Neural progenitor cell (in vitro differentiated cells): Measurements from ENCODE around the gene MED28.

ENCODE experiments used
- EZH2 ChIP-seq: fragments of 200-600 bp; sonication (generic); IDR thresholded peaks from 2 replicates; pipeline ENCODE4 v1.6.1; 2017; ENCODE audit warnings: antibody characterized with exemption, mild to moderate bottlenecking, moderate library complexity
- EZH2phosphoT487 ChIP-seq: fragments of 200-600 bp; sonication (generic); IDR thresholded peaks from 2 replicates; pipeline ENCODE4 v1.6.1; 2017; ENCODE audit warnings: antibody characterized with exemption
- TF ChIP-seq, protein P1 (sequence below): fragments of 200-600 bp; sonication (generic); IDR thresholded peaks from 2 replicates; pipeline ENCODE4 v1.5.1; 2017; ENCODE audit warnings: antibody characterized with exemption, mild to moderate bottlenecking

DNA sequence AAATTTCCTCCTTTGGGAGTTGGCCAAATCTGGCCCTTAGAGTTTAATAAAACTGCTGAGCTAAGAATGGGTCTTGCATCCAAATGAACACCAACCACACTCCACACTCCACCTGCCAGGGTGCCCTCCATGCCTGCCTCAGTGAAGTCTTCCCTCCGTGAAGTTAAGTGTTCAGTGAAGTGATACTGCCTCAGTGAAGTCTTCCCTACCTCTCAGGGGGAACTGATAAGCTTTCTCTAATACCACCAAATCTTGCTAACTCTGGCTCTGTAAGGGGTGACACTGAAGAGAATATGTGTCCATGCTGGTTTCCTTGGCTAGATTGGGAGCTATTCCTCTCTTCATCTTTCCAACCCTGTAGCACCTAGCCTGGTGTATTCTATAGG is 27.9 kb downstream of the MED28 start:
- TF ChIP-seq, protein P1, sequence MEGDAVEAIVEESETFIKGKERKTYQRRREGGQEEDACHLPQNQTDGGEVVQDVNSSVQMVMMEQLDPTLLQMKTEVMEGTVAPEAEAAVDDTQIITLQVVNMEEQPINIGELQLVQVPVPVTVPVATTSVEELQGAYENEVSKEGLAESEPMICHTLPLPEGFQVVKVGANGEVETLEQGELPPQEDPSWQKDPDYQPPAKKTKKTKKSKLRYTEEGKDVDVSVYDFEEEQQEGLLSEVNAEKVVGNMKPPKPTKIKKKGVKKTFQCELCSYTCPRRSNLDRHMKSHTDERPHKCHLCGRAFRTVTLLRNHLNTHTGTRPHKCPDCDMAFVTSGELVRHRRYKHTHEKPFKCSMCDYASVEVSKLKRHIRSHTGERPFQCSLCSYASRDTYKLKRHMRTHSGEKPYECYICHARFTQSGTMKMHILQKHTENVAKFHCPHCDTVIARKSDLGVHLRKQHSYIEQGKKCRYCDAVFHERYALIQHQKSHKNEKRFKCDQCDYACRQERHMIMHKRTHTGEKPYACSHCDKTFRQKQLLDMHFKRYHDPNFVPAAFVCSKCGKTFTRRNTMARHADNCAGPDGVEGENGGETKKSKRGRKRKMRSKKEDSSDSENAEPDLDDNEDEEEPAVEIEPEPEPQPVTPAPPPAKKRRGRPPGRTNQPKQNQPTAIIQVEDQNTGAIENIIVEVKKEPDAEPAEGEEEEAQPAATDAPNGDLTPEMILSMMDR: no peak
- no peak for TF ChIP-seq EZH2
- no peak for TF ChIP-seq EZH2phosphoT487
